ENCODE data around the gene CHD5. TPM values are rescaled to one million over a fixed set of nuclear protein-coding genes. Genes with fewer than 3 reads are reported as not detected.
A peak's percentile ranks its signal among the peaks of the same experiment; 100 is the strongest.

CHD5 gene
- total and polyA plus RNA-seq, 2 of the 13 experiments (the other 11 are each of a cell fraction or from before 2014, with no cell fraction given): 0.02 to 0.21 TPM

DNA sequence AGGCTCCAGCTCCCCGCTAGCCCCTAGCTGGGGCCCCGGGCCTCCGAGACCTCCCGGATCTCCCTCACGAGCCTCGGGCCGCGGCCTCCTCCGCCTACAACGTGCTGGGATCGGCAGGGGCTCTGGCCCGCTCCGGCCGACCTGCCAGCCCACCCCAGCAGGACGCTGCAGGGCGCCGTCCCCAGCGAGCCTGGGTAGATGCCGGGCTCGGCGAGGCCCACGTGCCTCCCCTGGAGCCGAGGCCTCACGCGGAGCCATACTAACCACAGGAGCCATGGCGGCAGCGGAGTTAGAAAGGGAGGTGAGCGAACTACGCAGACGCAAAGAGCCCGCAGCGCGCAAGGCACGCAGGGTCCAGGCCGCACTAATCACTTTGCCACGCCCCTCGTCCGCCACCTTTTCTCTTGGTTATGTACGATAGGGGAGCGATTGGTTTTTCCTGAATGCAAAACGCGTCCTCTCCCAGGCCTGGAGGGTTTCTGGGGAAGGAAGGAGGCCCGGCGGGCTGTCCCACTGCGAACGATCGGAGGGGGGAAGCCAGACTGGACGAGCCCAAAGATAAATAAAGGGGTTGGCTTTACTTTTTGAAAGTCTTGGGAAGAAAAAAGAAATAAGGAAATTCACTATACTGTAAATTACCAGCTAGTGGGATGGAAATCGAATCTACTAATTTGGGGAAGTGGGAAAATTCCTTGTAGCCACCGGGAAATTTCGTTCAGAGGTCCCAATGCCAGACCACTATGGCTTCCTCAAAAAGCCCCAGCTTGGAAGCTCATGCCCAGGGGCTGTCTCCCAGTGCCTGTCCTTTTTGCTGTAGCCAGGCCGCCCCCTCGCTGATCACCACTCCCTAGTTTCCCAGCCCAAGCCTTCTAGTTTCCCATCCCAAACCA is 19.4 kb upstream of the CHD5 start, which contains the start of gene RPL22 (continued):
- TF ChIP-seq ATF4 (CRISPR knock-in tag; IDR thresholded peaks at IDR 0.05) (peak in 1 of 2 experiments; percentile 55; a peak in 1 of 4 replicates), ZSCAN25 (CRISPR knock-in tag; IDR thresholded peaks at IDR 0.05) (no peak), E2F2 (CRISPR knock-in tag; IDR thresholded peaks at IDR 0.05; ENCODE audit: borderline replicate concordance) (no peak), KLF9 (CRISPR knock-in tag; IDR thresholded peaks at IDR 0.05; ENCODE audit: low read depth) (peak; percentile 74; the same call in 1 of the 2 replicates), ZFY (CRISPR knock-in tag; IDR thresholded peaks at IDR 0.05) (peak; percentile 99), ZNF446 (CRISPR knock-in tag; IDR thresholded peaks at IDR 0.05) (peak; percentile 35), ZNF782 (CRISPR knock-in tag; IDR thresholded peaks at IDR 0.05; ENCODE audit: borderline replicate concordance) (peak; percentile 74), ZNF660 (CRISPR knock-in tag; IDR thresholded peaks at IDR 0.05; ENCODE audit: borderline replicate concordance, low read depth) (no peak), ZNF569 (CRISPR knock-in tag; IDR thresholded peaks at IDR 0.05; ENCODE audit: borderline replicate concordance) (no peak), KDM5A (IDR thresholded peaks at IDR 0.05; ENCODE audit: borderline replicate concordance, low read length) (peak; percentile 84), ZNF329 (CRISPR knock-in tag; IDR thresholded peaks at IDR 0.05; ENCODE audit: low read depth) (no peak; the same call in 1 of the 2 replicates), ZSCAN20 (CRISPR knock-in tag; IDR thresholded peaks at IDR 0.05; ENCODE audit: borderline replicate concordance) (peak; percentile 76; the same call in 1 of the 2 replicates), SOX5 (CRISPR knock-in tag; IDR thresholded peaks at IDR 0.05; ENCODE audit: borderline replicate concordance) (0 out of 2 replicates have a peak, but pooled peaks have one; percentile 48), NPAS2 (CRISPR knock-in tag; IDR thresholded peaks at IDR 0.05; ENCODE audit: borderline replicate concordance) (no peak), JUN (CRISPR knock-in tag; IDR thresholded peaks at IDR 0.05) (no peak), RCOR2 (CRISPR knock-in tag; IDR thresholded peaks at IDR 0.05) (no peak)
- TF ChIP-seq, protein P1, sequence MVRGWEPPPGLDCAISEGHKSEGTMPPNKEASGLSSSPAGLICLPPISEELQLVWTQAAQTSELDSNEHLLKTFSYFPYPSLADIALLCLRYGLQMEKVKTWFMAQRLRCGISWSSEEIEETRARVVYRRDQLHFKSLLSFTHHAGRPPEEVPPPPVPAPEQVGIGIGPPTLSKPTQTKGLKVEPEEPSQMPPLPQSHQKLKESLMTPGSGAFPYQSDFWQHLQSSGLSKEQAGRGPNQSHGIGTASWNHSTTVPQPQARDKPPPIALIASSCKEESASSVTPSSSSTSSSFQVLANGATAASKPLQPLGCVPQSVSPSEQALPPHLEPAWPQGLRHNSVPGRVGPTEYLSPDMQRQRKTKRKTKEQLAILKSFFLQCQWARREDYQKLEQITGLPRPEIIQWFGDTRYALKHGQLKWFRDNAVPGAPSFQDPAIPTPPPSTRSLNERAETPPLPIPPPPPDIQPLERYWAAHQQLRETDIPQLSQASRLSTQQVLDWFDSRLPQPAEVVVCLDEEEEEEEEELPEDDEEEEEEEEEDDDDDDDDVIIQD (CRISPR knock-in tag; IDR thresholded peaks at IDR 0.05; ENCODE audit: low read depth): peak; percentile 60; the same call in 1 of the 2 replicates
- TF ChIP-seq, protein P2, sequence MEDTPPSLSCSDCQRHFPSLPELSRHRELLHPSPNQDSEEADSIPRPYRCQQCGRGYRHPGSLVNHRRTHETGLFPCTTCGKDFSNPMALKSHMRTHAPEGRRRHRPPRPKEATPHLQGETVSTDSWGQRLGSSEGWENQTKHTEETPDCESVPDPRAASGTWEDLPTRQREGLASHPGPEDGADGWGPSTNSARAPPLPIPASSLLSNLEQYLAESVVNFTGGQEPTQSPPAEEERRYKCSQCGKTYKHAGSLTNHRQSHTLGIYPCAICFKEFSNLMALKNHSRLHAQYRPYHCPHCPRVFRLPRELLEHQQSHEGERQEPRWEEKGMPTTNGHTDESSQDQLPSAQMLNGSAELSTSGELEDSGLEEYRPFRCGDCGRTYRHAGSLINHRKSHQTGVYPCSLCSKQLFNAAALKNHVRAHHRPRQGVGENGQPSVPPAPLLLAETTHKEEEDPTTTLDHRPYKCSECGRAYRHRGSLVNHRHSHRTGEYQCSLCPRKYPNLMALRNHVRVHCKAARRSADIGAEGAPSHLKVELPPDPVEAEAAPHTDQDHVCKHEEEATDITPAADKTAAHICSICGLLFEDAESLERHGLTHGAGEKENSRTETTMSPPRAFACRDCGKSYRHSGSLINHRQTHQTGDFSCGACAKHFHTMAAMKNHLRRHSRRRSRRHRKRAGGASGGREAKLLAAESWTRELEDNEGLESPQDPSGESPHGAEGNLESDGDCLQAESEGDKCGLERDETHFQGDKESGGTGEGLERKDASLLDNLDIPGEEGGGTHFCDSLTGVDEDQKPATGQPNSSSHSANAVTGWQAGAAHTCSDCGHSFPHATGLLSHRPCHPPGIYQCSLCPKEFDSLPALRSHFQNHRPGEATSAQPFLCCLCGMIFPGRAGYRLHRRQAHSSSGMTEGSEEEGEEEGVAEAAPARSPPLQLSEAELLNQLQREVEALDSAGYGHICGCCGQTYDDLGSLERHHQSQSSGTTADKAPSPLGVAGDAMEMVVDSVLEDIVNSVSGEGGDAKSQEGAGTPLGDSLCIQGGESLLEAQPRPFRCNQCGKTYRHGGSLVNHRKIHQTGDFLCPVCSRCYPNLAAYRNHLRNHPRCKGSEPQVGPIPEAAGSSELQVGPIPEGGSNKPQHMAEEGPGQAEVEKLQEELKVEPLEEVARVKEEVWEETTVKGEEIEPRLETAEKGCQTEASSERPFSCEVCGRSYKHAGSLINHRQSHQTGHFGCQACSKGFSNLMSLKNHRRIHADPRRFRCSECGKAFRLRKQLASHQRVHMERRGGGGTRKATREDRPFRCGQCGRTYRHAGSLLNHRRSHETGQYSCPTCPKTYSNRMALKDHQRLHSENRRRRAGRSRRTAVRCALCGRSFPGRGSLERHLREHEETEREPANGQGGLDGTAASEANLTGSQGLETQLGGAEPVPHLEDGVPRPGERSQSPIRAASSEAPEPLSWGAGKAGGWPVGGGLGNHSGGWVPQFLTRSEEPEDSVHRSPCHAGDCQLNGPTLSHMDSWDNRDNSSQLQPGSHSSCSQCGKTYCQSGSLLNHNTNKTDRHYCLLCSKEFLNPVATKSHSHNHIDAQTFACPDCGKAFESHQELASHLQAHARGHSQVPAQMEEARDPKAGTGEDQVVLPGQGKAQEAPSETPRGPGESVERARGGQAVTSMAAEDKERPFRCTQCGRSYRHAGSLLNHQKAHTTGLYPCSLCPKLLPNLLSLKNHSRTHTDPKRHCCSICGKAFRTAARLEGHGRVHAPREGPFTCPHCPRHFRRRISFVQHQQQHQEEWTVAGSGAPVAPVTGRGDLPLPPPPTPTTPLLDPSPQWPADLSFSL (CRISPR knock-in tag; IDR thresholded peaks at IDR 0.05): no peak

All from HepG2 (cell line).